H1 (cell line): ENCODE data around the gene ZNF611. TPM values are rescaled to one million over a fixed set of nuclear protein-coding genes. Genes with fewer than 3 reads are reported as not detected.

Source experiments
- CTCF ChIA-PET: fragments of 300-600 bp; sonication (Branson Sonifier 250); formaldehyde crosslinking; loops from one replicate; lab custom pipeline; 2021; ENCODE audit not compliant: partially characterized antibody; lab: Charles Lee
- POLR2A ChIA-PET: fragments of 300-600 bp; sonication (Branson Sonifier 250); formaldehyde crosslinking; loops from one replicate; lab custom pipeline; 2021; ENCODE audit warnings: inconsistent platforms; ENCODE audit not compliant: partially characterized antibody; lab: Charles Lee
- DNase-seq, 2 experiments: peaks; one replicate each; pipeline versions ENCODE4 v3.0.0 to v3.0.0-alpha.2; 2010 to 2022; ENCODE audit warnings: low spot score in 2 of 2, low read depth in 1 of 2, mixed read lengths in 1 of 2
- FAIRE-seq: peaks from 2 replicates; lab custom pipeline; 2011; peaks lifted over from hg19 to GRCh38; lab: Jason Lieb, UNC
- H2AFZ ChIP-seq: 2 replicates; pipeline ENCODE4 v1.8.1; 2012; ENCODE audit warnings: low read length, inconsistent platforms
- H2AK5ac ChIP-seq: 2 replicates; pipeline ENCODE4 v1.6.1; 2013; ENCODE audit warnings: low read depth, low read length
- H2BK120ac ChIP-seq: replicated peaks from 2 replicates; pipeline ENCODE3; 2013; ENCODE audit warnings: low read depth, low read length, inconsistent platforms
- H2BK12ac ChIP-seq: 2 replicates; pipeline ENCODE4 v1.6.1; 2013; ENCODE audit warnings: low read depth, low read length
- H2BK15ac ChIP-seq: 2 replicates; pipeline ENCODE4 v1.6.1; 2013; ENCODE audit warnings: low read length
- H2BK20ac ChIP-seq: 2 replicates; pipeline ENCODE4 v1.6.1; 2013; ENCODE audit warnings: low read length
- H2BK5ac ChIP-seq: 2 replicates; pipeline ENCODE4 v1.6.1; 2013; ENCODE audit warnings: low read depth, low read length
- H3K14ac ChIP-seq: 2 replicates; pipeline ENCODE4 v1.6.1; 2013; ENCODE audit warnings: inconsistent platforms; ENCODE audit not compliant: insufficient read length
- H3K18ac ChIP-seq: 2 replicates; pipeline ENCODE4 v1.6.1; 2013; ENCODE audit warnings: low read length; ENCODE audit errors: extremely low read depth
- H3K23ac ChIP-seq: 2 replicates; pipeline ENCODE4 v1.6.1; 2013; ENCODE audit warnings: inconsistent platforms; ENCODE audit not compliant: insufficient read length
- H3K23me2 ChIP-seq: 2 replicates; pipeline ENCODE4 v1.6.1; 2013; ENCODE audit warnings: low read depth, low read length
- H3K27ac ChIP-seq: 2 replicates; pipeline ENCODE4 v1.6.1; 2011; ENCODE audit warnings: low read depth, low read length, inconsistent platforms
- H3K27me3 ChIP-seq, 4 experiments: replicated peaks in 1 of 4; 1 replicate in 1 of 4; 2 replicates in 3 of 4; pipeline versions ENCODE4 v1.6.1 to v1.8.1; 2011 to 2013; ENCODE audit warnings: low read length in 3 of 4, mild to moderate bottlenecking in 3 of 4, inconsistent platforms in 2 of 4, mixed read lengths in 2 of 4, moderate library complexity in 1 of 4; ENCODE audit not compliant: control insufficient read depth in 3 of 4, insufficient read depth in 3 of 4; ENCODE audit errors: extremely low read depth in 1 of 4
- H3K36me3 ChIP-seq, 4 experiments: 2 replicates each; pipeline versions ENCODE4 v1.6.1 to v1.8.1; 2011 to 2013; ENCODE audit warnings: mild to moderate bottlenecking in 4 of 4, low read length in 3 of 4, moderate library complexity in 2 of 4, control low read depth in 1 of 4, inconsistent platforms in 1 of 4; ENCODE audit not compliant: insufficient read depth in 4 of 4, control insufficient read depth in 2 of 4
- H3K4ac ChIP-seq: replicated peaks from 2 replicates; pipeline ENCODE3; 2013; ENCODE audit warnings: low read length, low read depth, mixed read lengths, inconsistent platforms; ENCODE audit not compliant: insufficient read length
- H3K4me1 ChIP-seq, 4 experiments: replicated peaks in 1 of 4; 1 replicate in 1 of 4; 2 replicates in 3 of 4; pipeline versions ENCODE4 v1.6.1 to v1.8.1; 2011 to 2013; ENCODE audit warnings: low read length in 3 of 4, inconsistent platforms in 2 of 4, mixed read lengths in 1 of 4; ENCODE audit not compliant: insufficient read depth in 4 of 4, control insufficient read depth in 3 of 4
- H3K4me2 ChIP-seq, 2 experiments: 2 replicates each; pipeline versions ENCODE4 v1.6.1 to v1.8.1; 2011 to 2013; ENCODE audit warnings: low read depth in 2 of 2, low read length in 2 of 2, control low read depth in 1 of 2, inconsistent platforms in 1 of 2, mild to moderate bottlenecking in 1 of 2; ENCODE audit not compliant: insufficient read depth in 1 of 2
- H3K4me3 ChIP-seq, 4 experiments: fragments of 200-600, 300-600 bp in 1 of 4; sonication (generic), shearing (Covaris generic), sonication (Bioruptor Twin) in 1 of 4; 2 replicates each; pipeline versions ENCODE4 v1.5.1 to v1.8.1; 2011 to 2016; ENCODE audit warnings: low read length in 4 of 4, low read depth in 3 of 4, control low read depth in 2 of 4, inconsistent platforms in 2 of 4, mild to moderate bottlenecking in 2 of 4, mixed read lengths in 1 of 4, moderate library complexity in 1 of 4; ENCODE audit not compliant: insufficient read depth in 2 of 4; ENCODE audit errors: extremely low read depth in 1 of 4
- H3K56ac ChIP-seq: replicated peaks from 2 replicates; pipeline ENCODE3; 2013; ENCODE audit warnings: low read depth, mild to moderate bottlenecking, mixed read lengths, low read length, inconsistent platforms; ENCODE audit not compliant: insufficient read length
- H3K79me1 ChIP-seq: 2 replicates; pipeline ENCODE4 v1.6.1; 2013; ENCODE audit warnings: low read depth, low read length, control low read depth
- H3K79me2 ChIP-seq, 2 experiments: 2 replicates each; pipeline versions ENCODE4 v1.6.1 to v1.8.1; 2012 to 2013; ENCODE audit warnings: low read length in 2 of 2, mild to moderate bottlenecking in 2 of 2, inconsistent platforms in 1 of 2; ENCODE audit not compliant: insufficient read depth in 2 of 2, control insufficient read depth in 1 of 2
- H3K9ac ChIP-seq, 4 experiments: replicated peaks in 1 of 4; 1 replicate in 1 of 4; 2 replicates in 3 of 4; pipeline versions ENCODE4 v1.6.1 to v1.8.1; 2011 to 2013; ENCODE audit warnings: low read depth in 3 of 4, low read length in 3 of 4, control low read depth in 2 of 4, mild to moderate bottlenecking in 2 of 4, moderate library complexity in 2 of 4, inconsistent platforms in 1 of 4; ENCODE audit errors: extremely low read depth in 1 of 4
- H3K9me3 ChIP-seq, 2 experiments: 2 replicates each; pipeline versions ENCODE4 v1.6.1 to v1.8.1; 2012 to 2013; ENCODE audit warnings: mild to moderate bottlenecking in 2 of 2, moderate library complexity in 2 of 2, control low read depth in 1 of 2, inconsistent platforms in 1 of 2, low read depth in 1 of 2, low read length in 1 of 2, mixed read lengths in 1 of 2; ENCODE audit not compliant: insufficient read depth in 2 of 2
- H4K20me1 ChIP-seq, 2 experiments: replicated peaks in 1 of 2; 2 replicates each; pipeline versions ENCODE3 to v1.8.1; 2011 to 2013; ENCODE audit warnings: inconsistent platforms in 2 of 2, low read length in 2 of 2, mild to moderate bottlenecking in 1 of 2; ENCODE audit not compliant: insufficient read depth in 2 of 2, control insufficient read depth in 1 of 2
- H4K5ac ChIP-seq: 2 replicates; pipeline ENCODE4 v1.6.1; 2013; ENCODE audit warnings: low read length, low read depth, mixed read lengths, inconsistent platforms; ENCODE audit not compliant: insufficient read length
- H4K8ac ChIP-seq: 2 replicates; pipeline ENCODE4 v1.8.0; 2013; ENCODE audit warnings: mild to moderate bottlenecking, moderate library complexity, low read length, inconsistent platforms; ENCODE audit not compliant: insufficient read depth; ENCODE audit errors: extremely low read depth
- H4K91ac ChIP-seq: replicated peaks from 2 replicates; pipeline ENCODE3; 2013; ENCODE audit warnings: low read length, mixed read lengths, inconsistent platforms; ENCODE audit not compliant: insufficient read length
- BACH1 ChIP-seq: IDR thresholded peaks from 2 replicates; pipeline ENCODE4 v1.6.1; 2012; ENCODE audit warnings: low read length, improper control_type of control experiment
- CBX5 ChIP-seq: fragments of 300-800, 300-1000 bp; sonication (generic); IDR thresholded peaks from 2 replicates; pipeline ENCODE4 v1.7.1; 2016; ENCODE audit warnings: antibody characterized with exemption, low read length, low read depth
- GTF2F1 ChIP-seq: IDR thresholded peaks from 2 replicates; pipeline ENCODE4 v1.6.1; 2012; ENCODE audit warnings: low read depth, low read length, improper control_type of control experiment, borderline replicate concordance
- SIRT6 ChIP-seq: IDR thresholded peaks from one replicate; pipeline ENCODE4 v1.7.1; 2012; ENCODE audit warnings: low read length, inconsistent platforms
- YY1 ChIP-seq: IDR thresholded peaks from 2 replicates; pipeline ENCODE4 v1.6.1; 2011; ENCODE audit warnings: low read depth, mild to moderate bottlenecking, low read length
- ZNF274 ChIP-seq: IDR thresholded peaks from 2 replicates; pipeline ENCODE4 v1.7.0; 2012; ENCODE audit warnings: low read length, borderline replicate concordance; ENCODE audit errors: extremely low read depth
- polyA plus RNA-seq, 7 experiments: library from polyadenylated mRNA; depleted of rRNA in 3 of 7; stranded (reverse) in 5 of 7; unstranded in 2 of 7; fragments of >200 nt in 5 of 7; fragments of 200-250 nt in 2 of 7; gene quantifications; 1 replicate in 5 of 7; 2 replicates in 1 of 7; 4 replicates in 1 of 7; pipeline versions ENCODE4 v1.2.1 to v1.2.3, GENCODE V29; 2011 to 2013; ENCODE audit warnings: missing spikeins in 2 of 7, mixed read lengths in 2 of 7
- total RNA-seq: library from RNA; stranded (reverse); fragmentation: NEBNext Ultra II Directional; extraction: Animal tissue kit (Norgen Biotek cat#: 25700); gene quantifications from 2 replicates; pipeline ENCODE4 v1.2.1, GENCODE V29; 2021
- TF ChIP-seq, protein P1 (sequence below): IDR thresholded peaks from 2 replicates; pipeline ENCODE4 v1.6.1; 2011; ENCODE audit warnings: low read length, improper control_type of control experiment
- TF ChIP-seq, protein P2 (sequence below): IDR thresholded peaks from 2 replicates; pipeline ENCODE4 v1.6.1; 2012; ENCODE audit warnings: inconsistent platforms
- TF ChIP-seq, protein P3 (sequence below), 3 experiments: IDR thresholded peaks; 1 replicate in 2 of 3; 2 replicates in 1 of 3; pipeline versions ENCODE4 v1.5.1 to v1.6.1; 2011; ENCODE audit warnings: low read length in 3 of 3, mild to moderate bottlenecking in 3 of 3, inconsistent platforms in 2 of 3, low read depth in 1 of 3, moderate library complexity in 1 of 3; ENCODE audit not compliant: insufficient read depth in 1 of 3; ENCODE audit errors: control extremely low read depth in 1 of 3

Gene ZNF611
- total and polyA plus RNA-seq, 2 of the 8 experiments (the other 6 are each of a cell fraction or from before 2014, with no cell fraction given): 1.9 to 19.0 TPM

DNA sequence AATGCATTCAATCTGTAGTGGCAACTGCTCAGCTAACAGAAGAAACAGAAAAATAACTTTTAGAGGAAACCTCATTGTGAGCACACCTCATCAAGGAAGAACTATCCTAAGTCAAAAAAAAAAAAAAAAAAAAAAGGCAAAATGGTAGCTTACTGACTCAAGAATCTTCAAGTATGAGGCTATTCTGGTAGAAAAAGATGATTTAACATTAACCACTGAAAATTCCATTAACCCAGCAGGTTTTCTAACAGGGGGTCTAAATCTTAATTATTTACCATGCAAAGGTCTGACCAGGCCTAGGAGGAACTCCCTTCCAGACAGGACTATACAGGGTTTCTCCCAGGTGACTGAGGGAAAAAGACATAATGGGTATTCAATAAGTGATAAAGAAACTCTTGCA lies 68.3 kb downstream of the ZNF611 start:
- Histone ChIP-seq H3K18ac (no peak overlapping the region), H2BK20ac (no peak overlapping the region), H4K20me1 (peaks cover 0 to 3% of the 10 kb centered on the region in 2 experiments), H2AFZ (no peak overlapping the region), H4K8ac (no peak overlapping the region), H4K5ac (no peak overlapping the region), H3K27me3 (no peaks in the 10 kb centered on the region), H2BK120ac (no peak overlapping the region), H3K23me2 (no peaks in the 10 kb centered on the region; the same call in 1 of the 2 replicates), H3K14ac (no peak overlapping the region), H3K23ac (no peak overlapping the region), H2AK5ac (no peak overlapping the region), H3K27ac (no peak overlapping the region), H3K56ac (no peak overlapping the region), H2BK12ac (no peak overlapping the region), H3K4me3 (no peak overlapping the region), H4K91ac (no peak overlapping the region), H3K79me1 (no peaks in the 10 kb centered on the region), H3K9me3 (no peaks in the 10 kb centered on the region), H3K9ac (no peak overlapping the region), H2BK5ac (no peak overlapping the region), H3K36me3 (no peaks in the 10 kb centered on the region), H3K79me2 (no peaks in the 10 kb centered on the region), H3K4me2 (no peak overlapping the region), H3K4me1 (peaks cover 0 to 12% (median 5%) of the 10 kb centered on the region in 4 experiments; a peak in 4 of 7 replicates), H3K4ac (no peak overlapping the region), H2BK15ac (no peak overlapping the region)
- FAIRE-seq (no peak), DNase-seq (no peak)
- POLR2A ChIA-PET: interaction anchor here (0.6 to 0.7 kb wide), 2 partner anchors 316 to 320 kb away, joined by 3 read pairs; no protein-coding TSS in a partner anchor
- CTCF ChIA-PET: interaction anchor here (1.3 kb wide), 1 partner anchor 393 kb away, joined by 3 read pairs; no protein-coding TSS in a partner anchor
- no peak for TF ChIP-seq BACH1
- TF ChIP-seq ZNF274: no peak
- no peak for TF ChIP-seq SIRT6
- TF ChIP-seq, protein P1, sequence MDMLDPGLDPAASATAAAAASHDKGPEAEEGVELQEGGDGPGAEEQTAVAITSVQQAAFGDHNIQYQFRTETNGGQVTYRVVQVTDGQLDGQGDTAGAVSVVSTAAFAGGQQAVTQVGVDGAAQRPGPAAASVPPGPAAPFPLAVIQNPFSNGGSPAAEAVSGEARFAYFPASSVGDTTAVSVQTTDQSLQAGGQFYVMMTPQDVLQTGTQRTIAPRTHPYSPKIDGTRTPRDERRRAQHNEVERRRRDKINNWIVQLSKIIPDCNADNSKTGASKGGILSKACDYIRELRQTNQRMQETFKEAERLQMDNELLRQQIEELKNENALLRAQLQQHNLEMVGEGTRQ: no peak
- TF ChIP-seq, protein P2, sequence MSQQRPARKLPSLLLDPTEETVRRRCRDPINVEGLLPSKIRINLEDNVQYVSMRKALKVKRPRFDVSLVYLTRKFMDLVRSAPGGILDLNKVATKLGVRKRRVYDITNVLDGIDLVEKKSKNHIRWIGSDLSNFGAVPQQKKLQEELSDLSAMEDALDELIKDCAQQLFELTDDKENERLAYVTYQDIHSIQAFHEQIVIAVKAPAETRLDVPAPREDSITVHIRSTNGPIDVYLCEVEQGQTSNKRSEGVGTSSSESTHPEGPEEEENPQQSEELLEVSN: no peak
- TF ChIP-seq, protein P3, sequence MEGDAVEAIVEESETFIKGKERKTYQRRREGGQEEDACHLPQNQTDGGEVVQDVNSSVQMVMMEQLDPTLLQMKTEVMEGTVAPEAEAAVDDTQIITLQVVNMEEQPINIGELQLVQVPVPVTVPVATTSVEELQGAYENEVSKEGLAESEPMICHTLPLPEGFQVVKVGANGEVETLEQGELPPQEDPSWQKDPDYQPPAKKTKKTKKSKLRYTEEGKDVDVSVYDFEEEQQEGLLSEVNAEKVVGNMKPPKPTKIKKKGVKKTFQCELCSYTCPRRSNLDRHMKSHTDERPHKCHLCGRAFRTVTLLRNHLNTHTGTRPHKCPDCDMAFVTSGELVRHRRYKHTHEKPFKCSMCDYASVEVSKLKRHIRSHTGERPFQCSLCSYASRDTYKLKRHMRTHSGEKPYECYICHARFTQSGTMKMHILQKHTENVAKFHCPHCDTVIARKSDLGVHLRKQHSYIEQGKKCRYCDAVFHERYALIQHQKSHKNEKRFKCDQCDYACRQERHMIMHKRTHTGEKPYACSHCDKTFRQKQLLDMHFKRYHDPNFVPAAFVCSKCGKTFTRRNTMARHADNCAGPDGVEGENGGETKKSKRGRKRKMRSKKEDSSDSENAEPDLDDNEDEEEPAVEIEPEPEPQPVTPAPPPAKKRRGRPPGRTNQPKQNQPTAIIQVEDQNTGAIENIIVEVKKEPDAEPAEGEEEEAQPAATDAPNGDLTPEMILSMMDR (IDR thresholded peaks at IDR 0.05; ENCODE audit: control extremely low read depth in 1 of 3, insufficient read depth in 1 of 3, low read depth in 1 of 3, low read length in 3 of 3): no peak
- TF ChIP-seq CBX5: no peak
- no peak for TF ChIP-seq YY1
- no peak for TF ChIP-seq GTF2F1
